ENCODE results near the gene MYCL.
A peak's percentile ranks its signal among the peaks of the same experiment; 100 is the strongest.

Gene MYCL

GRCh38 chr1:39901464-39901713 lies 328 bp downstream of the MYCL start:
- peak overlapping the region; percentile 63 for H3K4me3 ChIP-seq (ENCODE audit: low read depth, low read length)
- TF ChIP-seq CTCF (IDR thresholded peaks at IDR 0.05; ENCODE audit: low read depth, low read length): no peak

GRCh38 chr1:39900662-39901463 lies 854 bp downstream of the MYCL start:
- peak overlapping the region; percentile 63 for H3K4me3 ChIP-seq (ENCODE audit: low read depth, low read length)

GRCh38 chr1:39899611-39900538 lies 1.8 kb downstream of the MYCL start:
- no peak for TF ChIP-seq CTCF (IDR thresholded peaks at IDR 0.05; ENCODE audit: low read depth, low read length)
- H3K4me3 ChIP-seq (ENCODE audit: low read depth, low read length): no peak overlapping the region

More at GRCh38 chr1:39900662-39901463, 854 bp downstream of the MYCL start:
- TF ChIP-seq CTCF (IDR thresholded peaks at IDR 0.05; ENCODE audit: low read depth, low read length): no peak

GRCh38 chr1:39898648-39899603 lies 2.8 kb downstream of the MYCL start:
- no peak overlapping the region for H3K4me3 ChIP-seq (ENCODE audit: low read depth, low read length)
- TF ChIP-seq CTCF (IDR thresholded peaks at IDR 0.05; ENCODE audit: low read depth, low read length): no peak

GRCh38 chr1:39898191-39898590 lies 3.5 kb downstream of the MYCL start:
- no peak for TF ChIP-seq CTCF (IDR thresholded peaks at IDR 0.05; ENCODE audit: low read depth, low read length)
- H3K4me3 ChIP-seq (ENCODE audit: low read depth, low read length): no peak overlapping the region

- no peak for TF ChIP-seq CTCF (IDR thresholded peaks at IDR 0.05; ENCODE audit: low read depth, low read length)
- no peak overlapping the region for H3K4me3 ChIP-seq (ENCODE audit: low read depth, low read length)
Observed at GRCh38 chr1:39896909-39897685, 4.6 kb downstream of the MYCL start.
